Activated naive CD8-positive, alpha-beta T cell treated with anti-CD3 and anti-CD28 coated beads, Interleukin-2, amount 50 U/mL, for 16 hours (primary cell): ENCODE data around the gene SMC6.

Experiments used
- DNase-seq: peaks from one replicate; pipeline ENCODE4 v3.0.0-alpha.2; 2020; ENCODE audit warnings: low read depth, low spot score

The SMC6 gene

GRCh38 chr2:17652681-17653394, 100.8 kb downstream of the SMC6 start:
- DNase-seq: no peak

GRCh38 chr2:17649026-17649425, 104.6 kb downstream of the SMC6 start:
- DNase-seq: no peak

- no peak for DNase-seq
These were observed 105.0 kb downstream of the SMC6 start for GRCh38 chr2:17648581-17648980.

- DNase-seq: no peak
These were observed 106.5 kb downstream of the SMC6 start for GRCh38 chr2:17646838-17647701.

GRCh38 chr2:17646081-17646554, 107.5 kb downstream of the SMC6 start:
- DNase-seq: no peak

- DNase-seq: no peak
These were observed 108.5 kb downstream of the SMC6 start for GRCh38 chr2:17644997-17645720.

GRCh38 chr2:17643031-17643615, 110.5 kb downstream of the SMC6 start:
- no peak for DNase-seq

- DNase-seq: no peak
These were observed 113.2 kb downstream of the SMC6 start for GRCh38 chr2:17640406-17640805.

- no peak for DNase-seq
These were observed 115.3 kb downstream of the SMC6 start for GRCh38 chr2:17638196-17638743.

GRCh38 chr2:17637131-17637906, 116.3 kb downstream of the SMC6 start:
- DNase-seq: no peak

- no peak for DNase-seq
These were observed 117.4 kb downstream of the SMC6 start for GRCh38 chr2:17636257-17636656.

- DNase-seq: no peak
These were observed 118.6 kb downstream of the SMC6 start for GRCh38 chr2:17634997-17635396.

- DNase-seq: no peak
These were observed 123.5 kb downstream of the SMC6 start for GRCh38 chr2:17630089-17630488.

GRCh38 chr2:17628349-17629261, 125.0 kb downstream of the SMC6 start:
- no peak for DNase-seq

GRCh38 chr2:17627434-17627833, 126.2 kb downstream of the SMC6 start:
- DNase-seq: no peak

- no peak for DNase-seq
These were observed 126.6 kb downstream of the SMC6 start for GRCh38 chr2:17626986-17627385.

GRCh38 chr2:17625446-17625845, 128.2 kb downstream of the SMC6 start:
- DNase-seq: no peak

GRCh38 chr2:17621781-17622180, 131.8 kb downstream of the SMC6 start:
- DNase-seq: no peak

GRCh38 chr2:17620841-17621240, 132.8 kb downstream of the SMC6 start:
- DNase-seq: no peak

GRCh38 chr2:17620280-17620679, 133.3 kb downstream of the SMC6 start:
- DNase-seq: no peak
